Activated CD4-positive, alpha-beta memory T cell treated with anti-CD3 and anti-CD28 coated beads for 36 hours (primary cell): Measurements from ENCODE around the gene ARSD. TPM values are rescaled to one million over a fixed set of nuclear protein-coding genes. Genes with fewer than 3 reads are reported as not detected.

ENCODE experiments used
- CTCF ChIA-PET: fragments of 350-600 bp; sonication (Branson Sonifier 250); formaldehyde crosslinking; loops from one replicate; lab custom pipeline; 2021; ENCODE audit warnings: antibody characterized with exemption, inconsistent platforms; lab: Charles Lee
- POLR2A ChIA-PET: fragments of 350-600 bp; sonication (Branson Sonifier 250); formaldehyde crosslinking; loops from one replicate; lab custom pipeline; 2021; ENCODE audit warnings: antibody characterized with exemption; lab: Charles Lee
- DNase-seq: peaks from one replicate; pipeline ENCODE4 v3.0.0-alpha.2; 2020
- H3K27ac Mint-ChIP-seq: one replicate; pipeline ENCODE4 v1.8.0; 2021; ENCODE audit warnings: mixed read lengths
- H3K27me3 Mint-ChIP-seq: one replicate; pipeline ENCODE4 v1.8.0; 2021; ENCODE audit warnings: mixed read lengths
- H3K36me3 Mint-ChIP-seq: one replicate; pipeline ENCODE4 v1.8.0; 2021; ENCODE audit warnings: mixed read lengths
- H3K4me1 Mint-ChIP-seq: one replicate; pipeline ENCODE4 v1.8.0; 2021; ENCODE audit warnings: low read depth, mixed read lengths
- H3K4me3 Mint-ChIP-seq: one replicate; pipeline ENCODE4 v1.8.0; 2021; ENCODE audit warnings: mild to moderate bottlenecking, mixed read lengths
- H3K9me3 Mint-ChIP-seq: one replicate; pipeline ENCODE4 v1.8.0; 2021; ENCODE audit warnings: mixed read lengths
- intact Hi-C: fragments of 100-400 bp; cut with micrococcal nuclease; formaldehyde crosslinking; loops from one replicate; pipeline ENCODE4 v1.15.1; 2023
- total RNA-seq, 2 experiments: library from RNA; stranded (reverse); gene quantifications; one replicate each; pipeline ENCODE4 v1.2.3, GENCODE V29; 2021

Gene ARSD
- total RNA-seq, 2 experiments from 2014 or later = 1.0 to 1.5 TPM

DNA sequence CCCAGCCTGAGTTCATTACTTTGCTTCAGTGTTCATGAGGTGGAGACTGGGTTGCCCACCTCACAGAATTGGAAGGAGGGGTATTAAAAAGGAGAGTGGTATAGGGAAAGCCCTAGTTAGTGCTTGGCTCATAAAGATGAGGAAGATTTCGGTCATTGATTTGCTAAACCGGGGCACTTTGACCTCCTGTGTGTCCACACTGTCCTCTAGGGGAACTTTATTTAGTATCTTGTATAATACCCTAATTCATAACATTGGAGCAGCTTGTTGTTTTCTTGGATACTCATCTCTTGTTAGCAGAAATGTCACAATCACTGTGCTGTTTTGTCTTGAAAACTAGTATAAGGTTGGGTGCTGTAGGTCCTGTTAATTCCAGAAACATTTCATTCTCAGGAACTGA, 50.6 kb downstream of the ARSD start:
- Mint-ChIP-seq H3K4me1 (no peaks in the 10 kb centered on the region), H3K4me3 (no peak overlapping the region), H3K9me3 (no peaks in the 10 kb centered on the region), H3K36me3 (no peaks in the 10 kb centered on the region), H3K27ac (no peak overlapping the region), H3K27me3 (no peaks in the 10 kb centered on the region)
- ChIA-PET POLR2A (no interaction called here), CTCF (no interaction called here)
- intact Hi-C loops = no loop called here
- DNase-seq = no peak

DNA sequence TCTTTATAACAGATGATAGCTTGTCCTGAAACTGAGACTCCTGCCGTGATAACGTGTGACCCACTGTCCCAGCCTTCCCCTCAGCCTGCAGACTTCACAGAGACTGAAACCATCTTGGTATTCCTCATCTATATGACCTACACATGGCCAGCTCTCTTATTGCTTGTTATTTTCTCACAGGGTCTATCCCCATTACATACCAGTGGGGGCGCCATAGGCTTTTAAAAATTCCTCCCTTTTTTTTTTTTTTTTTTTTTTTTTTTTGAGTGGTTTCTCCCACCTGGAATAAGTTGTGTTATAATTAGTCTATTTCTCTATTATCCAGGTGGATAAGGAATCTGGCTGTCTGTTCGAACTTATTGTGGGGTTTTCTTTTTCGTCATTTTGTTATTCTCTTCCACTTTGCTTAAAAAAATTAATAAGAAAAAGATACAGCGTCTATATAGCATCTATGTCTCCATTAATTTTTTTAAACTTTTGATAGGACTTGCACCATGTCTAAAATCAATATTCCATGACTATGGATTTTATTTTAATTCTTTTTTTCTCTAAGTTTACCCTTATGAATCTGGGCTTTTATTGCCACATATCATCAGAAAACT, 53.2 kb downstream of the ARSD start:
- Mint-ChIP-seq H3K27ac (no peak overlapping the region), H3K36me3 (no peaks in the 10 kb centered on the region), H3K4me3 (no peak overlapping the region), H3K27me3 (peaks cover 2% of the 10 kb centered on the region), H3K4me1 (no peaks in the 10 kb centered on the region), H3K9me3 (no peaks in the 10 kb centered on the region)
- DNase-seq = no peak
- intact Hi-C loops = no loop called here
- ChIA-PET POLR2A (no interaction called here), CTCF (interaction anchor here (0.7 kb wide), 1 partner anchor 771 kb away, joined by 3 read pairs; no protein-coding TSS in a partner anchor)

DNA sequence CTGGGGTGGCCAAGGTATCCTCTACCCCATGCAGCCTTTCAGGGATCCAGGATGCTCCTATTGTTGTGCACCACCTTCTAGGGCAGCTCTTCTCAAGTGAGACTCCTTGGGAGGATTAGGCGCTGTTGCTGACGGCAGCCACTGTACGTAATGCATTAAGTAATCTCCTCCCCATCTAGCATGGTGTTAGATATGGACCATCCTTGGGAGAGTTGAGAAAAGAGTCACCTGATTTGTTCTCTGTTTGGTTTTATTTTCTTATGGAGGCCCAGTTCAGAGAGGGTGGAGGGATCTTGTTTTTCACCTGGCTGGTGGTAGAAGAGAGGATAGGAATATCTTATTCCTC, 54.0 kb downstream of the ARSD start:
- no peak overlapping the region for H3K27ac Mint-ChIP-seq
- H3K27me3 Mint-ChIP-seq = peaks cover 2% of the 10 kb centered on the region
- ChIA-PET POLR2A (no interaction called here), CTCF (no interaction called here)
- intact Hi-C loops = no loop called here
- no peaks in the 10 kb centered on the region for H3K36me3 Mint-ChIP-seq
- no peaks in the 10 kb centered on the region for H3K4me1 Mint-ChIP-seq
- peaks cover 4% of the 10 kb centered on the region for H3K9me3 Mint-ChIP-seq
- no peak overlapping the region for H3K4me3 Mint-ChIP-seq
- DNase-seq = no peak

DNA sequence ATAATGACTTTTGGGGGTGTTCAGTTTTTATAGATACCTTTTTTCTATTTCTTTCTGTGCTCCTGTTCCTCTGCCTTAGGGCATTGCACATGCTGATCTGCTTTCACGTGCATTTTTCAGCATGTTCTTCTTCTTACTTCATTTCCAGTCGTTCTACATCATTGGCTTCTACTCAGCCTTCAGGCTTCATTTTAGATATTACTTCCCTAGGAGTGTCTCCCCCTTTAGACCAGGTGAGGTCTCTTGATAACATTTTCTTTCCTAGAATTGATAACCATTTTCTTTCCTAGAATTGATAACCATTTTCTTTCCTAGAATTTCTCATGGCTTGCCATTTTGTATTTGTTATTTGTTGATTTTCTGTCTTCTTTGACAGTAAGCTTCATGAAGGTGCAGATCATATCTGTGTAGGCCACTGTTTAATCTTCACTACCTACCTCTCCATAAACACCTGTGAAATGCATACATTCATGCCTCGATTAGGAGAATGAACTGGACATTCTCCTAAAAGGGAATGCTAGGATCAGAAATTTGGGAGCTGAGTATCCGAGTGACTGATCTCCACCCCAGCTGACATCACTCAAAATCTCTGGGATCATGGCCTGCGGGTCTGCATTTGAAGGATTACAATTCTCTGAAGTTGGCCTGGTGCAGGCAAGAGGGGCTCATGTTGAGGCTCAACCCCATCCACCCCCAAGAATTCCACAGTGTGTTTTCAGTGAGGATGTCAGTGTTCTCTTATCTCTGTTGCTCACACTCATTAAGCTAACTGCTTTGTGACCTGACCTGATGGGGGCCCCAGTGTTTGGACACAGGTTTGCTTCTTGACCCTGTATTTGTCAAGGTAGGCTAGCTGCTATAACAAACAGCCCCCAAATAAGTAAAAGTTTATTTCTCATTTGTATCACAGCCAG, 54.7 kb downstream of the ARSD start:
- ChIA-PET POLR2A (no interaction called here), CTCF (no interaction called here)
- Mint-ChIP-seq H3K27ac (no peak overlapping the region), H3K4me1 (no peaks in the 10 kb centered on the region), H3K27me3 (peaks cover 2% of the 10 kb centered on the region), H3K4me3 (no peak overlapping the region), H3K9me3 (peaks cover 4% of the 10 kb centered on the region), H3K36me3 (no peaks in the 10 kb centered on the region)
- DNase-seq = no peak
- intact Hi-C loops = no loop called here

DNA sequence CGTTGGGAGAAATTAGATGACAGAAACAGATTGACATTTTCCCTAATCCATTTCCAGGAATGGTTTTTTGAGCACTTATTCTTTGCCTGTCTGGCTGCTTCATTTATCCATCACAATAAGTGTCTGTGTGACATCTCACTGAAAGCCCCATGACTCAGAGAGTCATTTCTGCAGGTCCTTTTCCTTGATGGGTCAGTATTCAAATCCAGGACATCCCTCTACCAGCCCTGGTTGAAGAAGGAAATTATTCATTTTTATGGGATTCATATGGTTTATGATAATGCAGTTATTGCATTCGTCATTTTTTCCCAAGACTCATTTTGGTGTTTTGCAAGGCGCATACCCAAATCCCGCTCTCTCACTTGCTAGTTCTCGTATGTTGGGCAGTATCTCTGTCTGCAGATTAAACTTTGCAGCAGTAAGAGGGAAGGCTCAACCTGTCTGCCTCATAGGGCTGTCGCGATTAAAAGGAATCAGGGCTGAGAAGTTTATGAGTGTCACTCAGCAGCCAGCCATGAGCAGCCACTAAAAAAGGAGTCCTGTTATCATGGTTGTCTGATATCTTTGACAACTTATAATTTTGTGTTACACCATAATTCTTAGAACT, 56.4 kb downstream of the ARSD start:
- peaks cover 4% of the 10 kb centered on the region for H3K9me3 Mint-ChIP-seq
- no peak for DNase-seq
- CTCF ChIA-PET = no interaction called here
- peaks cover 2% of the 10 kb centered on the region for H3K27me3 Mint-ChIP-seq
- H3K27ac Mint-ChIP-seq = no peak overlapping the region
- H3K36me3 Mint-ChIP-seq = no peaks in the 10 kb centered on the region
- intact Hi-C loops = no loop called here
- no peak overlapping the region for H3K4me3 Mint-ChIP-seq
- H3K4me1 Mint-ChIP-seq = no peaks in the 10 kb centered on the region
- POLR2A ChIA-PET = no interaction called here

DNA sequence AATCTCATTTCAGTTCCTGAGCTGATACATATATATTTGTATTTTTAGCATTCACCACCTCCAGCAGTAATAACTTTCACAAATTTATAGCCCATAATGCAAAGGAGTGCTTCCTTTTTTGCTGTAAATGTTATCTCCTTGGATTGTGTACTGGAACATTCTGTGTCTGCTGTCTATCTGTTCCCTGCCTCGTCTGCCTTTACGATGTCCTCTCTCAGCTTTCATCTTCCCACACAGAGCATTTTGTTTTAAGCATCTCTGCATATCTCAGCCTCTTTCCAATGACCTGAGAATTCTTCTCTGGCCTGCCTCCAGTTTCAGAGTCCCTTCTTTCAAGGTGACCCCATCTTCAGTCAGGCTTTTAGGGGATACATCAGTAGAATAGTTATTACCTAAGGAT, 57.3 kb downstream of the ARSD start:
- intact Hi-C loops = no loop called here
- Mint-ChIP-seq H3K36me3 (no peaks in the 10 kb centered on the region), H3K27ac (no peak overlapping the region), H3K4me3 (no peak overlapping the region), H3K4me1 (no peaks in the 10 kb centered on the region), H3K9me3 (peaks cover 4% of the 10 kb centered on the region), H3K27me3 (peaks cover 2% of the 10 kb centered on the region)
- POLR2A ChIA-PET = no interaction called here
- CTCF ChIA-PET = no interaction called here
- DNase-seq = no peak

DNA sequence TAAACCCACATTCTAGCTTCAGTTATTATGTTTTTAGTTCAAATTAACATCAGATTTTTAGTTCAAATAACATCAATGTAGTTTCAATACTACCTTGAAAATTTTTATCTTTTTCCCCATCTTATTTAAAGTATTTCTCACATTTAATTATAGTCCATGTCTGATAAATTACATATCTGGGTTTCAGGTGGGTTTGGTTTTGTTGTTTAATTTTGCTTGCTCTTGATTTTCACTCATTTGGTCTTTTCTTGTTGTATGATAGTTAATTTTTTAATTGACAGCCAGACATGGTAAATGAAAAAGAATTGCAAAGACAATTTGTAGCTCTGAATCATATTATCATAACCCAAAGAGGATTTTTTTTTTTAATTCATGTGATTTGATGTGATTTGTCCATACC, 58.5 kb downstream of the ARSD start:
- no peak for DNase-seq
- Mint-ChIP-seq H3K27me3 (peaks cover 3% of the 10 kb centered on the region), H3K27ac (no peak overlapping the region), H3K4me1 (no peaks in the 10 kb centered on the region), H3K4me3 (no peak overlapping the region), H3K9me3 (peaks cover 4% of the 10 kb centered on the region), H3K36me3 (no peaks in the 10 kb centered on the region)
- POLR2A ChIA-PET = no interaction called here
- intact Hi-C loops = no loop called here
- CTCF ChIA-PET = no interaction called here

DNA sequence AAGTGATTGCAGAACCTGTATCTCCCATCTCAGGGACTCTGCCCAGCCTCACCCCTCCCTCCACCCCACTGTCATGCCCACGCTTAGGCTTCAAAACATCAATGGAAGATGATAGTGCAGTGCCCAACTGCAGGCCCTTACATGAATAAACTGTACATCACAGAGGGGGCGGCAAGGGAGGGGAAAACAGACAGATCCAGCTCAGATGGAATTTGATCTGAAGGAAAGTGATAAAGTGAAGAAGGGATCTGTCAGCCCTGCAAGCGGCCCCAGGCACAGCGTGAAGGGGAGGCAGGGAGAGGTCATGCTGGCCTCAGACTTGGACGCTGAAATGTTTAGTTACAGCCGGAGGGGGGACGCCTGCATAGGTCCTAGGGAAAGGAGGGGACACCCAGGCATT, 61.9 kb downstream of the ARSD start:
- no peaks in the 10 kb centered on the region for H3K4me1 Mint-ChIP-seq
- peaks cover 2% of the 10 kb centered on the region for H3K27me3 Mint-ChIP-seq
- no peak for DNase-seq
- peaks cover 4% of the 10 kb centered on the region for H3K9me3 Mint-ChIP-seq
- POLR2A ChIA-PET = no interaction called here
- intact Hi-C loops = no loop called here
- no peak overlapping the region for H3K27ac Mint-ChIP-seq
- H3K36me3 Mint-ChIP-seq = no peaks in the 10 kb centered on the region
- CTCF ChIA-PET = no interaction called here
- no peak overlapping the region for H3K4me3 Mint-ChIP-seq

DNA sequence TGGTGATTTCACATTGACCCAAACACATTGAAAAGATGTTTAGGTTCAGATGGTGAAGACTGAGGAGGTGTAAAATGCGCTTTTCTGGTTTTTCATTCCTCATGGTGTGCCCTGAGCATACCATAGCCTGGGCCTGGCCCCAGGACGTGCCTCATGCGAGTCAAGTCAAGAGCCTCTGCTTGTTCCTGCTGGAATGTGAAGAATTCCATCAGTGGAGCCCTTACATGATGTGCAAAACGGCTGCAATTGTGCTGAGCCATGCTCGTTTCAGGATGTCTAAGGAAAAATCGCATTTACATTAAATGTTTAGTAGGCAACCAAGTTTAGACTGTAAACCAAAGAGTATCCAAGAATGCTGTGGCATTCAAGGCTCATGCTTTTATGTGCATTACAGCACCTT, 65.5 kb downstream of the ARSD start:
- no peak for DNase-seq
- Mint-ChIP-seq H3K27ac (no peak overlapping the region), H3K27me3 (peaks cover 2% of the 10 kb centered on the region), H3K4me3 (no peak overlapping the region), H3K4me1 (no peaks in the 10 kb centered on the region), H3K9me3 (no peaks in the 10 kb centered on the region), H3K36me3 (no peaks in the 10 kb centered on the region)
- intact Hi-C loops = no loop called here
- ChIA-PET CTCF (no interaction called here), POLR2A (no interaction called here)

DNA sequence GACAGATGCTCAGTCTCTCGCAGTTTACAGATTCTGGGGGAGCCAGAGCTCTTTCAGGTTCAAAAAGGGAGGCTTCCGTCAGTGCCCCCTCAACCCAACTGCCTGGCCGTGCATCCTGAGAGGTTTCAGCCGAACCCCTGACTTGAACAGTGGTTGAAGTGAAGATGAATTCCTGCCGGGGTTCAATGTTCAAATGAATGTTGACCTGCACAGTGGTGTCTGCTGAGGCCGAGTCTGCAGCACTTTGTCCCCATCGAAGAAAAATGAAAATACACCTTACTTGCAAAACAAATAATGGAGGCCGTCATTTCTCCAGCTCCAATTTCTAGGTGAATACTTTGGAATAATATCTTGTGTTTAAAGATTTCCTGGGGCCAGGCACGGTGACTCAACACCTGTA, 66.7 kb downstream of the ARSD start:
- DNase-seq = no peak
- peaks cover 2% of the 10 kb centered on the region for H3K27me3 Mint-ChIP-seq
- POLR2A ChIA-PET = no interaction called here
- no peak overlapping the region for H3K4me3 Mint-ChIP-seq
- no peak overlapping the region for H3K27ac Mint-ChIP-seq
- no peaks in the 10 kb centered on the region for H3K9me3 Mint-ChIP-seq
- no peaks in the 10 kb centered on the region for H3K36me3 Mint-ChIP-seq
- intact Hi-C loops = no loop called here
- CTCF ChIA-PET = no interaction called here
- no peaks in the 10 kb centered on the region for H3K4me1 Mint-ChIP-seq

DNA sequence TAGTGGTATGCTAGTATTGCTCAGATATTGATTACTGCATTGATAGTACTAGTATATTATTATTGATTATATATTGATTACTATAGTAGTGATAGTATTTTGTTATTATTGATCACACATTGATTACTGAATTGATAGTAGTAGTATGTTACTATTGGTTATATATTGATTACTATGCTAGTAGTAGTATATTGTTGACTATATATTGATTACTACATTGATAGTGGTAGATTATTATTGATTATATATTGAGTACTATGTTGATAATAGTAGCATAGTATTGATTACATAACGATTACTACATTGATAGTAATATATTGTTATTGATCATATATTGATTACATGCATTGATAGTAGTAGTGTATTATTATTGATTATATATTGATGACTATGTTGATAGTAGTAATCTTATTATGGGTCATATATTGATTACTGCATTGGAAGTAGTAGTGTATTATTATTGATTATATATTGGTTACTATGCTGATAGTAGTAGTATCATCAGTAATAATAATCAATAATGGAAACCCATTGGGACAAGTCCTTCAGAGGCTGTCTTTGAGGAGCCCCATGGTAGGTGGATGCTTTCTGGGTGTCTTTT, 69.8 kb downstream of the ARSD start:
- Mint-ChIP-seq H3K9me3 (no peaks in the 10 kb centered on the region), H3K4me3 (no peak overlapping the region), H3K27ac (no peak overlapping the region), H3K36me3 (no peaks in the 10 kb centered on the region), H3K4me1 (no peaks in the 10 kb centered on the region), H3K27me3 (no peaks in the 10 kb centered on the region)
- no peak for DNase-seq
- ChIA-PET POLR2A (no interaction called here), CTCF (no interaction called here)
- intact Hi-C loops = no loop called here

DNA sequence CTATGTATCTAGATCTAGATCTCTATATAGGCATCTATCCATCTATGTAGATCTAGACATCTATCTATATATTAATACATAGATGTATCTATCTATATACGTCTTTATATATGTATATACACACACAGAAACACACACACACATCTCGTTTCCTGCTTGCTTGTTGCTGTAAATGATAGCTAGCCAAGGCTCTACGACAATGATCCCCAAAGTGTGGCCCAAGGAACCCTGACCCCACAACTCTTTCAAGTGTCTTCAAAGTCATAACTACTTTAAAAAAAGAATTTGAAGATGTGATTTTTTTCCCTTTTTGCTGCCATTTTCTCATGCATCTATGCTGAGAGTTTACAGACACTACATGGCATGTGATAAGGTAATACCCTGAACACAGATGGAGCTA, 71.6 kb downstream of the ARSD start:
- intact Hi-C loops = no loop called here
- H3K36me3 Mint-ChIP-seq = no peaks in the 10 kb centered on the region
- H3K27ac Mint-ChIP-seq = no peak overlapping the region
- POLR2A ChIA-PET = no interaction called here
- H3K27me3 Mint-ChIP-seq = no peaks in the 10 kb centered on the region
- no peaks in the 10 kb centered on the region for H3K9me3 Mint-ChIP-seq
- no peaks in the 10 kb centered on the region for H3K4me1 Mint-ChIP-seq
- H3K4me3 Mint-ChIP-seq = no peak overlapping the region
- CTCF ChIA-PET = no interaction called here
- no peak for DNase-seq
